Ishikawa (cell line): ENCODE results near the gene NR5A2.

ENCODE experiments used
- CEBPB ChIP-seq: IDR thresholded peaks from 2 replicates; pipeline ENCODE4 v1.6.1; 2012
- CREB1 ChIP-seq: IDR thresholded peaks from 2 replicates; pipeline ENCODE4 v1.6.1; 2012; ENCODE audit warnings: low read depth
- EGR1 ChIP-seq: IDR thresholded peaks from 2 replicates; pipeline ENCODE4 v1.6.1; 2012
- EP300 ChIP-seq: IDR thresholded peaks from 2 replicates; pipeline ENCODE4 v1.6.1; 2012; ENCODE audit warnings: borderline replicate concordance
- FOXM1 ChIP-seq: IDR thresholded peaks from 2 replicates; pipeline ENCODE4 v1.6.1; 2012; ENCODE audit warnings: low read depth, borderline replicate concordance
- MAX ChIP-seq: IDR thresholded peaks from 2 replicates; pipeline ENCODE4 v1.6.1; 2012
- NFIC ChIP-seq: IDR thresholded peaks from 2 replicates; pipeline ENCODE4 v1.6.1; 2012
- RAD21 ChIP-seq: IDR thresholded peaks from 2 replicates; pipeline ENCODE4 v1.6.1; 2012; ENCODE audit warnings: low read depth
- TAF1 ChIP-seq: IDR thresholded peaks from 2 replicates; pipeline ENCODE4 v1.6.1; 2012; ENCODE audit warnings: low read depth, mild to moderate bottlenecking
- TCF12 ChIP-seq: IDR thresholded peaks from 2 replicates; pipeline ENCODE4 v1.6.1; 2012; ENCODE audit warnings: low read depth
- TEAD4 ChIP-seq: IDR thresholded peaks from 2 replicates; pipeline ENCODE4 v1.6.1; 2012
- YY1 ChIP-seq: IDR thresholded peaks from 2 replicates; pipeline ENCODE4 v1.6.1; 2012; ENCODE audit warnings: low read depth
- ZBTB7A ChIP-seq: IDR thresholded peaks from 2 replicates; pipeline ENCODE4 v1.6.1; 2012; ENCODE audit warnings: low read depth
- TF ChIP-seq, protein P1 (sequence below): IDR thresholded peaks from 2 replicates; pipeline ENCODE4 v1.6.1; 2012; ENCODE audit warnings: low read depth, mild to moderate bottlenecking
- TF ChIP-seq, protein P2 (sequence below): IDR thresholded peaks from 2 replicates; pipeline ENCODE4 v1.6.1; 2012

NR5A2 gene

GRCh38 chr1:200030791-200031190 is 3.3 kb downstream of the NR5A2 start:
- TF ChIP-seq EP300 = no peak
- TF ChIP-seq, protein P1, sequence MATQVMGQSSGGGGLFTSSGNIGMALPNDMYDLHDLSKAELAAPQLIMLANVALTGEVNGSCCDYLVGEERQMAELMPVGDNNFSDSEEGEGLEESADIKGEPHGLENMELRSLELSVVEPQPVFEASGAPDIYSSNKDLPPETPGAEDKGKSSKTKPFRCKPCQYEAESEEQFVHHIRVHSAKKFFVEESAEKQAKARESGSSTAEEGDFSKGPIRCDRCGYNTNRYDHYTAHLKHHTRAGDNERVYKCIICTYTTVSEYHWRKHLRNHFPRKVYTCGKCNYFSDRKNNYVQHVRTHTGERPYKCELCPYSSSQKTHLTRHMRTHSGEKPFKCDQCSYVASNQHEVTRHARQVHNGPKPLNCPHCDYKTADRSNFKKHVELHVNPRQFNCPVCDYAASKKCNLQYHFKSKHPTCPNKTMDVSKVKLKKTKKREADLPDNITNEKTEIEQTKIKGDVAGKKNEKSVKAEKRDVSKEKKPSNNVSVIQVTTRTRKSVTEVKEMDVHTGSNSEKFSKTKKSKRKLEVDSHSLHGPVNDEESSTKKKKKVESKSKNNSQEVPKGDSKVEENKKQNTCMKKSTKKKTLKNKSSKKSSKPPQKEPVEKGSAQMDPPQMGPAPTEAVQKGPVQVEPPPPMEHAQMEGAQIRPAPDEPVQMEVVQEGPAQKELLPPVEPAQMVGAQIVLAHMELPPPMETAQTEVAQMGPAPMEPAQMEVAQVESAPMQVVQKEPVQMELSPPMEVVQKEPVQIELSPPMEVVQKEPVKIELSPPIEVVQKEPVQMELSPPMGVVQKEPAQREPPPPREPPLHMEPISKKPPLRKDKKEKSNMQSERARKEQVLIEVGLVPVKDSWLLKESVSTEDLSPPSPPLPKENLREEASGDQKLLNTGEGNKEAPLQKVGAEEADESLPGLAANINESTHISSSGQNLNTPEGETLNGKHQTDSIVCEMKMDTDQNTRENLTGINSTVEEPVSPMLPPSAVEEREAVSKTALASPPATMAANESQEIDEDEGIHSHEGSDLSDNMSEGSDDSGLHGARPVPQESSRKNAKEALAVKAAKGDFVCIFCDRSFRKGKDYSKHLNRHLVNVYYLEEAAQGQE = no peak
- no peak for TF ChIP-seq RAD21
- no peak for TF ChIP-seq TEAD4
- TF ChIP-seq ZBTB7A = no peak
- no peak for TF ChIP-seq YY1
- TF ChIP-seq EGR1 = no peak
- TF ChIP-seq, protein P2, sequence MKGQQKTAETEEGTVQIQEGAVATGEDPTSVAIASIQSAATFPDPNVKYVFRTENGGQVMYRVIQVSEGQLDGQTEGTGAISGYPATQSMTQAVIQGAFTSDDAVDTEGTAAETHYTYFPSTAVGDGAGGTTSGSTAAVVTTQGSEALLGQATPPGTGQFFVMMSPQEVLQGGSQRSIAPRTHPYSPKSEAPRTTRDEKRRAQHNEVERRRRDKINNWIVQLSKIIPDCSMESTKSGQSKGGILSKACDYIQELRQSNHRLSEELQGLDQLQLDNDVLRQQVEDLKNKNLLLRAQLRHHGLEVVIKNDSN = no peak
- TF ChIP-seq TAF1 = no peak
- no peak for TF ChIP-seq CEBPB
- TF ChIP-seq TCF12 = no peak
- TF ChIP-seq CREB1 = no peak
- TF ChIP-seq MAX = no peak
- TF ChIP-seq FOXM1 = no peak
- TF ChIP-seq NFIC = no peak

- TF ChIP-seq TCF12 = no peak
- no peak for TF ChIP-seq TAF1
- no peak for TF ChIP-seq EP300
- TF ChIP-seq ZBTB7A = no peak
- TF ChIP-seq, protein P1 = no peak
- no peak for TF ChIP-seq TEAD4
- TF ChIP-seq FOXM1 = no peak
These were observed 6.2 kb downstream of the NR5A2 start for GRCh38 chr1:200033511-200034261.

- TF ChIP-seq YY1 (no peak), TAF1 (no peak), CEBPB (no peak), TCF12 (no peak), EP300 (no peak), EGR1 (no peak), MAX (no peak), NFIC (no peak)
These were observed 6.7 kb downstream of the NR5A2 start for GRCh38 chr1:200034262-200034557.

DNA sequence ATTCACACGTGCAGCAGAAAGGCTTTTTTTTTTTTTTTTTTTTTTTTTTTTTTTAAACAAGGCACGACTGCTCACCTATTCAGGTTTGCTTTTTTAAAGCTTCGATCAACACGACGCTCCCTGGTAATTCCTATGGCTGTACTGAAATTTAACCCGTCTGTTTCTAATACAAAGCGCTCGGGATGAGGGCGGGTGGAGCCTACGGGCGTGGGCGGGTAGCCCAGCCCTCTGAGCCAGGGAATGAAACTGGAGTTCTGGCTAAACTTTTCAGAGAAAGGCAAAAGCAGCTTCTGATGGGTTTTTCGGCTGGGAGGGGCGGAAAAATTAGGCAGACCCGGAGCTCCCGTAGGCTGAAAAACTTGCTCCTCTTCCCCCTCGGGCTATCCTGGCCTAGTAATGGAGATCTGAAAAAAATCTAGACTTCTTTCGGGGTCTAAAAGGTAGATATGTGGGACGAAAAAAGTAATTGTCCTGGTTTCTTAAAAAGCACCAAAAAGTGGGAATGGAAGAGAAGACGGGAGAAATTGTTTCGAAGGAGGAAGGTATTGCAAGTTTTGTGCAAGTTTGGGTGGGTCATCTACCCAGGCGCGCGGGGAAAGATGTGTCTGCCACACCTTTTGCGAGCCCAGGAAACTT is 7.4 kb downstream of the NR5A2 start:
- TF ChIP-seq YY1 (no peak), NFIC (no peak), EP300 (no peak), TCF12 (no peak), TAF1 (no peak), RAD21 (no peak), CREB1 (no peak), EGR1 (no peak), FOXM1 (no peak)

- no peak for TF ChIP-seq MAX
- no peak for TF ChIP-seq RAD21
- TF ChIP-seq TCF12 = no peak
- no peak for TF ChIP-seq NFIC
- TF ChIP-seq CREB1 = no peak
- TF ChIP-seq, protein P1 = no peak
- TF ChIP-seq EP300 = no peak
- TF ChIP-seq ZBTB7A = no peak
- TF ChIP-seq TEAD4 = no peak
- no peak for TF ChIP-seq TAF1
- TF ChIP-seq, protein P2 = no peak
These were observed 8.0 kb downstream of the NR5A2 start for GRCh38 chr1:200035397-200035955.
